K562 (cell line): ENCODE results near the gene NDUFB3. TPM values are rescaled to one million over a fixed set of nuclear protein-coding genes. Genes with fewer than 3 reads are reported as not detected.

ENCODE experiments used
- ARID2 ChIP-seq: fragments of 450-650 bp; IDR thresholded peaks from 2 replicates; pipeline ENCODE4 v1.6.1; 2017; ENCODE audit warnings: antibody characterized with exemption, mild to moderate bottlenecking
- CBFA2T2 ChIP-seq: fragments of 450-650 bp; conservative IDR thresholded peaks from 2 replicates; pipeline ENCODE4 v1.6.1; 2017; ENCODE audit warnings: mild to moderate bottlenecking
- CEBPG ChIP-seq, 3 experiments: fragments of 200-800 bp in 1 of 3; sonication (Bioruptor generic) in 1 of 3; sonication (generic) in 1 of 3; formaldehyde crosslinking in 1 of 3; IDR thresholded peaks in 2 of 3; conservative IDR thresholded peaks in 1 of 3; 2 replicates each; pipeline versions ENCODE4 v1.6.1 to v1.8.0; 2016 to 2022; ENCODE audit warnings: missing compliant biosample characterization in 2 of 3, missing genetic modification characterization in 2 of 3, mild to moderate bottlenecking in 1 of 3, missing genetic modification reagents in 1 of 3
- CREBBP ChIP-seq: IDR thresholded peaks from one replicate; pipeline ENCODE4 v1.6.1; 2012; ENCODE audit warnings: low read depth, mild to moderate bottlenecking, control low read depth, inconsistent platforms, low read length
- EHMT2 ChIP-seq: fragments of 450-650 bp; IDR thresholded peaks from 2 replicates; pipeline ENCODE4 v1.6.1; 2018; ENCODE audit warnings: antibody characterized with exemption
- EZH2 ChIP-seq: IDR thresholded peaks from 2 replicates; pipeline ENCODE4 v1.6.1; 2012; ENCODE audit warnings: low read depth, mild to moderate bottlenecking, inconsistent platforms, low read length, borderline replicate concordance
- GTF3C2 ChIP-seq: IDR thresholded peaks from 3 replicates; pipeline ENCODE4 v1.6.1; 2011; ENCODE audit warnings: borderline replicate concordance, mild to moderate bottlenecking, moderate library complexity; ENCODE audit not compliant: insufficient read length; ENCODE audit errors: extremely low read depth
- HNRNPK ChIP-seq: fragments of 200-400 bp; formaldehyde crosslinking; IDR thresholded peaks from one replicate; pipeline ENCODE4 v1.6.1; 2018; ENCODE audit warnings: mild to moderate bottlenecking, low read depth, low read length; ENCODE audit not compliant: poor library complexity, severe bottlenecking
- IFI16 ChIP-seq: fragments of 250-450 bp; sonication (Bioruptor Pico); IDR thresholded peaks from 2 replicates; pipeline ENCODE4 v2.1.2; 2022; ENCODE audit warnings: mild to moderate bottlenecking, inconsistent platforms
- KLF1 ChIP-seq: fragments of 450-650 bp; IDR thresholded peaks from 2 replicates; pipeline ENCODE4 v1.6.1; 2016; ENCODE audit warnings: missing genetic modification characterization, missing compliant biosample characterization
- PPARD ChIP-seq: fragments of 250-450 bp; sonication (Bioruptor Pico); IDR thresholded peaks from 2 replicates; pipeline ENCODE4 v1.8.0; 2022; ENCODE audit warnings: inconsistent platforms, mild to moderate bottlenecking, moderate library complexity
- RBM14 ChIP-seq: fragments of 200-400 bp; formaldehyde crosslinking; IDR thresholded peaks from 2 replicates; pipeline ENCODE4 v1.6.1; 2018; ENCODE audit warnings: low read depth, mild to moderate bottlenecking, low read length, moderate library complexity, borderline replicate concordance; ENCODE audit not compliant: insufficient read depth
- SETDB1 ChIP-seq: IDR thresholded peaks from one replicate; pipeline ENCODE4 v1.6.1; 2012; ENCODE audit warnings: low read length, control low read depth, inconsistent platforms
- SP1 ChIP-seq: sonication (generic); formaldehyde crosslinking; IDR thresholded peaks from 2 replicates; pipeline ENCODE4 v1.8.1; 2022; ENCODE audit warnings: mild to moderate bottlenecking, missing genetic modification reagents
- SREBF1 ChIP-seq: fragments of 150-350 bp; IDR thresholded peaks from 2 replicates; pipeline ENCODE4 v1.6.1; 2014; ENCODE audit warnings: antibody characterized with exemption, low read depth, low read length, borderline replicate concordance
- ZKSCAN3 ChIP-seq: fragments of 250-450 bp; sonication (Bioruptor Pico); IDR thresholded peaks from 2 replicates; pipeline ENCODE4 v1.4.0; 2020
- ZNF586 ChIP-seq: fragments of 450-650 bp; formaldehyde crosslinking; conservative IDR thresholded peaks from 2 replicates; pipeline ENCODE4 v1.4.0; 2020; ENCODE audit warnings: mild to moderate bottlenecking, moderate library complexity
- ZNF75A ChIP-seq: fragments of 450-650 bp; formaldehyde crosslinking; IDR thresholded peaks from 2 replicates; pipeline ENCODE4 v1.4.0; 2020; ENCODE audit warnings: mild to moderate bottlenecking
- ZSCAN29 ChIP-seq: fragments of 450-650 bp; IDR thresholded peaks from 2 replicates; pipeline ENCODE4 v1.6.1; 2017
- polyA plus RNA-seq, 8 experiments: library from polyadenylated mRNA; depleted of rRNA in 4 of 8; stranded (reverse) in 5 of 8; unstranded in 3 of 8; fragments of >200 nt; fragmentation: Nextera tagmentation in 2 of 8; fragmentation: Illumina TruSeq in 1 of 8; extraction: Ambion mirVana in 2 of 8; extraction: Trizol in 1 of 8; gene quantifications; 2 replicates each; pipeline versions ENCODE4 v1.2.1 to v1.2.3, GENCODE V29; 2011 to 2014; ENCODE audit warnings: inconsistent platforms in 1 of 8, missing spikeins in 1 of 8
- total RNA-seq, 7 experiments: library from RNA; depleted of rRNA in 6 of 7; stranded (reverse); fragments of >200 nt in 6 of 7; fragmentation: Illumina TruSeq in 2 of 7; extraction: Trizol in 2 of 7; gene quantifications; 2 replicates each; pipeline versions ENCODE4 v1.2.1 to v1.2.3, GENCODE V29; 2011 to 2021; ENCODE audit warnings: low replicate concordance in 1 of 7
- TF ChIP-seq, protein P1 (sequence below): IDR thresholded peaks from 3 replicates; pipeline ENCODE4 v1.6.1; 2011; ENCODE audit warnings: borderline replicate concordance, mild to moderate bottlenecking; ENCODE audit not compliant: insufficient read length, insufficient read depth
- TF ChIP-seq, protein P2 (sequence below): fragments of 450-650 bp; IDR thresholded peaks from 2 replicates; pipeline ENCODE4 v1.6.1; 2018; ENCODE audit not compliant: partially characterized antibody

The NDUFB3 gene
- total and polyA plus RNA-seq, 9 of the 15 experiments (the other 6 are each of a cell fraction or from before 2014, with no cell fraction given) = 126 to 786 (median 156) TPM

DNA sequence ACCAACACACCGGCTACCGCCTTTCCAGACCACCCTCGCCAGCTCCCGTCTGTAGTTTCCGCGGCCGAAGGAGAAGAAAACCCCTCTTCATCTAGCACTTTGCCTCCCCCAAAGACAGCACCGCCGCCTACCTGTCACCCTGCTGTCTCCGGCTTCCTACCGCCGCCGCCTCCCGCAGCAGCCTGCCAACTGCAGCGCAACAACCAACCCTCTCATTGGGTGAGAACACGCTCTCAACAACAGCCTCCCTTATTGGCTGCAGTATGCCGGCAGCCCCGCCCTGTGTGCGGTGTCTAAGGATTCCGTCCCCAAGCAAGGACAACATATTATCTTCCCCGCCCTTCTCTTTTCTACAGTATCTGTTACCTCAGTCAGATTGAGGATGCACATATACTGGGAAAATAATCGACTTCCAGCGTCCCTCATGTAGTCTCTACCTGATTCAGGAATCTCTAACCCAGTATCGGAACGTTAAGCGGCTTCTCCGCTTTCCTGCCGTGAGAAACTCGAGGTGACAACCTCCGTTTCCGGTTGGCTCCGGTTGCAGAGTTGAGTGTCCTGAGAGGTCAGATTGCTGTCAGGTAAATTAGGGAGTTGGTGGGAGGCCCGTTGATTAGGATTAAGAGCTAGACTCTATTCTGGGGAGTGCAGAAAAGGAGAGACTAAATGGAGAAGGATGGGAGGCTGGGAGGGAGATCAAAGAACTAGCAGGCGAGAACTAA, at the start of gene NDUFB3, which contains the start of gene HYCC2 (continued):
- TF ChIP-seq EZH2 (no peak), HNRNPK (no peak), PPARD (CRISPR knock-in tag) (no peak), ZNF586 (CRISPR knock-in tag) (no peak), RBM14 (no peak), EHMT2 (0 out of 2 replicates have a peak, but pooled peaks have one; percentile 51), ZKSCAN3 (no peak), SREBF1 (no peak), CBFA2T2 (no peak), GTF3C2 (no peak), SETDB1 (no peak), CREBBP (no peak), SP1 (peak; percentile 97), ZNF75A (CRISPR knock-in tag) (no peak), ZSCAN29 (no peak), KLF1 (peak; percentile 69; the same call in 1 of the 2 replicates), IFI16 (CRISPR knock-in tag) (no peak), CEBPG (CRISPR knock-in tag; IDR thresholded peaks at IDR 0.05) (no peak), CEBPG (tag; conservative IDR thresholded peaks at IDR 0.05 in 1 of 2, IDR thresholded peaks at IDR 0.05 in 1 of 2) (no peak), ARID2 (no peak)
- TF ChIP-seq, protein P1, sequence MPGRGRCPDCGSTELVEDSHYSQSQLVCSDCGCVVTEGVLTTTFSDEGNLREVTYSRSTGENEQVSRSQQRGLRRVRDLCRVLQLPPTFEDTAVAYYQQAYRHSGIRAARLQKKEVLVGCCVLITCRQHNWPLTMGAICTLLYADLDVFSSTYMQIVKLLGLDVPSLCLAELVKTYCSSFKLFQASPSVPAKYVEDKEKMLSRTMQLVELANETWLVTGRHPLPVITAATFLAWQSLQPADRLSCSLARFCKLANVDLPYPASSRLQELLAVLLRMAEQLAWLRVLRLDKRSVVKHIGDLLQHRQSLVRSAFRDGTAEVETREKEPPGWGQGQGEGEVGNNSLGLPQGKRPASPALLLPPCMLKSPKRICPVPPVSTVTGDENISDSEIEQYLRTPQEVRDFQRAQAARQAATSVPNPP = no peak
- TF ChIP-seq, protein P2, sequence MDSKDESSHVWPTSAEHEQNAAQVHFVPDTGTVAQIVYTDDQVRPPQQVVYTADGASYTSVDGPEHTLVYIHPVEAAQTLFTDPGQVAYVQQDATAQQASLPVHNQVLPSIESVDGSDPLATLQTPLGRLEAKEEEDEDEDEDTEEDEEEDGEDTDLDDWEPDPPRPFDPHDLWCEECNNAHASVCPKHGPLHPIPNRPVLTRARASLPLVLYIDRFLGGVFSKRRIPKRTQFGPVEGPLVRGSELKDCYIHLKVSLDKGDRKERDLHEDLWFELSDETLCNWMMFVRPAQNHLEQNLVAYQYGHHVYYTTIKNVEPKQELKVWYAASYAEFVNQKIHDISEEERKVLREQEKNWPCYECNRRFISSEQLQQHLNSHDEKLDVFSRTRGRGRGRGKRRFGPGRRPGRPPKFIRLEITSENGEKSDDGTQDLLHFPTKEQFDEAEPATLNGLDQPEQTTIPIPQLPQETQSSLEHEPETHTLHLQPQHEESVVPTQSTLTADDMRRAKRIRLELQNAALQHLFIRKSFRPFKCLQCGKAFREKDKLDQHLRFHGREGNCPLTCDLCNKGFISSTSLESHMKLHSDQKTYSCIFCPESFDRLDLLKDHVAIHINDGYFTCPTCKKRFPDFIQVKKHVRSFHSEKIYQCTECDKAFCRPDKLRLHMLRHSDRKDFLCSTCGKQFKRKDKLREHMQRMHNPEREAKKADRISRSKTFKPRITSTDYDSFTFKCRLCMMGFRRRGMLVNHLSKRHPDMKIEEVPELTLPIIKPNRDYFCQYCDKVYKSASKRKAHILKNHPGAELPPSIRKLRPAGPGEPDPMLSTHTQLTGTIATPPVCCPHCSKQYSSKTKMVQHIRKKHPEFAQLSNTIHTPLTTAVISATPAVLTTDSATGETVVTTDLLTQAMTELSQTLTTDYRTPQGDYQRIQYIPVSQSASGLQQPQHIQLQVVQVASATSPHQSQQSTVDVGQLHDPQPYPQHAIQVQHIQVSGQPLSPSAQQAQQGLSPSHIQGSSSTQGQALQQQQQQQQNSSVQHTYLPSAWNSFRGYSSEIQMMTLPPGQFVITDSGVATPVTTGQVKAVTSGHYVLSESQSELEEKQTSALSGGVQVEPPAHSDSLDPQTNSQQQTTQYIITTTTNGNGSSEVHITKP = no peak
